Right renal cortex interstitium (tissue), 3 donors: ENCODE results near the gene MRPL57. TPM values are rescaled to one million over a fixed set of nuclear protein-coding genes. Genes with fewer than 3 reads are reported as not detected.
"Not testable (repeated sequence)": the region's sequence is repeated elsewhere in the genome, so short reads cannot be mapped to it uniquely, and the experiment has no call there.

Experiments used
- DNase-seq, 3 donors: peaks; one replicate each; pipeline ENCODE4 v3.0.0-alpha.2; 2013; ENCODE audit warnings: low read depth in 3 of 3, low spot score in 2 of 3
- polyA plus RNA-seq, 3 donors: library from polyadenylated mRNA; unstranded; fragments of 120-200 nt; gene quantifications; one replicate each; pipeline ENCODE4 v1.2.1, GENCODE V29; 2013; ENCODE audit not compliant: insufficient read length in 3 of 3

The MRPL57 gene
- polyA plus RNA-seq, 3 donors: 20.6 to 25.4 (median 24.0) TPM

DNA sequence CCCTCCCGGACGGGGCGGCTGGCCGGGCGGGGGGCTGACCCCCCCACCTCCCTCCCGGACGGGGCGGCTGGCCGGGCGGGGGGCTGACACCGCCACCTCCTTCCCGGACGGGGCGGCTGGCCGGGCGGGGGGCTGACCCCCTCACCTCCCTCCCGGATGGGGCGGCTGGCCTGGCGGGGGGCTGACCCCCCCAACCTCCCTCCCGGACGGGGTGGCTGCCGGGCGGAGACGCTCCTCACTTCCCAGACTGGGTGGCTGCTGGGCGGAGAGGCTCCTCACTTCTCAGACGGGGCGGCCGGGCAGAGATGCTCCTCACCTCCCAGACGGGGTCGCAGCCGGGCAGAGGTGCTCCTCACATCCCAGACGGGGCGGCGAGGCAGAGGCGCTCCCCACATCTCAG is 10.0 kb downstream of the MRPL57 start:
- not testable (repeated sequence) for DNase-seq

DNA sequence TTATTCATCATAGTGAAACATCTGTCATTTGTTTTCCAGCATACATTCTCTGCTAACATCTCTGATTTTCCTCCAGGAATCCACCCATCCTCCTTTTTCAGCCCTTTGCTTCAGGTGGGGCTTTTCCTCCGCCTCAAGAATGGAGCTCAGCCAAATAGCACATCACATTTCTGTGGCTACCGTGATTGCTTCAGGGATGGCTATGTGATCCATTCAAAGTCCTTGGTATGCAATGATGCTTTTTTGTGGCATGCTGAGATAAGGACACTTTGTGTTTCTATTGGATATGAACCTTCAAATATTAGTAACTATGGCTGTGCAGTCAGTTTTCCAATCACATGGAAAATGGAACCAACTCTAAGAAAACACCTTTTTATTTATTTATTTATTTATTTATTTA is 18.3 kb downstream of the MRPL57 start:
- DNase-seq: not testable (repeated sequence)

DNA sequence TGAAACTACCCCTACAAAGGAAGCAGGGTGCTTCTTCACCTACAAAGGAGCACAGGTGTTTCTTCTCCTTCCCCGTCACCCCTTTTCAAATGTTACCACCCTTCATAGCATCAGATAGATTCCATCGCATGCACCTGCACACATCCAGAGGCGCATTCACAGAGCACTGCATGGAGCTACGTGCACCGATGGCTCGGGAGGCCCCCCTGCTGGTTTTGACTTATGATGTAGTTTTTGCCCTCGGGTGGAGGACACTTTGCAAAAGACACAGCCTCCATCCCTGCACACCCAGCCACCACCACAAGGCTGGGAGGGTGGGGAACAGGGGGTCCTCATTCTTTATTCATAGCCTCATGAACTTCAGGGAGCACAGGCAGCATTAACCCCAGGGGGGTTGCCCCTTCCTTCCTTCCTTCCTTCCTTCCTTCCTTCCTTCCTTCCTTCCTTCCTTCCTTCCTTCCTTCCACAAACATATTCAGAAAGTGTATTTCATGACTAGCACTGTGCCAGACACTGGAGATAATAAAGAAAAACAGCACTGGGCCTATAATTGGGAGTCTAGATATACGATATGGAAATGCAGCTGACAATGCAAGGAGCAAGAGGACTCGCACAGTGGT is 21.3 kb downstream of the MRPL57 start:
- not testable (repeated sequence) for DNase-seq

DNA sequence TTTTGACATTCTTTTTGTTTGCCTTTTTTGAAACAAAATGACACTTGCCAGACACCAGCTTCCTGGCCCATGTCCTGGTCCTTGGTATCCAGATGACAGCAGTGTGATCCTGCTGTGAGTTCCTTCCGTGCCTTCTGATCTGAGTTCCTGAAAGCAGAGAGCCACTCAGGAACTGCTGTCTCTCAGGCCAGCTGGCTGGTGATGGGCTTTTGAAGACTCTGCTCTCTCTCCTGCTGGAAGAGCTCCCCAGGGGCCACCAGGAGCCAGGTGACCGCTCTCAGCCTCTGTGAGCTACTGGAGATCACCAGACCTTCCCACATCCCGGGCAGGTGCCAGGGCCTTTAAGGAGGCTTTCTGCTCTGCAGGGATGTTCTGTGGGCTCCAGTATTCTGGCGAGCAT is 21.9 kb downstream of the MRPL57 start:
- DNase-seq: not testable (repeated sequence)

DNA sequence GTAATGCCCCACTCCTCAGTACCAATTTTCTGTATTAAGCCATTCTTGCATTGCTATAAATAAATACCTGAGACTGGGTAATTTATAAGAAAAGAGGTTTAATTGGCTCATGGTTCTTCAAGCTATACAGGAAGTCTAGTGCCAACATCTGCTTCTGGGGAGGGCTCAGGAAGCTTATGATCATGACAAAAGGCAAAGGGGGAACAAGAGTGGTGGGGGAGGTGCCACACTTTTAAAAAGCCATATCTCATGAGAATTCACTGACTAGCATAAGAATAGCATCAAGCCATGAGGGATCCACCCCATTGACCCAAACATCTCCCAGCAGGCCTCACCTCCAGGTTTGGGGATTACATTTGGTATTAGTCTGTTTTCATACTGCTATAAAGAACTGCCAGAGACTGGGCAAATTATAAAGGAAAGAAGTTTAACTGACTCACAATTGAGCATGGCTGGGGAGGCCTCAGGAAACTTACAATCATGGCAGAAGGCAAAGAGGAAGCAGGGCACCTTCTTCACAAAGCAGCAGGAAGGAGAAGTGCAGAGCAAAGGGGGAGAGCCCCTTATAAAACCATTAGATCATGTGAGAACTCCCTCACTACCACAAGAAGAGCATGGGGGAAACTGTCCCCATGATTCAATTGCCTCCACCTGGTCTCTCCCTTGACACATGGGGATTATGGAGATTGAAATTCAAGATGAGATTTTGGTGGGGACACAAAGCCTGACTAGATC is 25.2 kb downstream of the MRPL57 start:
- not testable (repeated sequence) for DNase-seq

DNA sequence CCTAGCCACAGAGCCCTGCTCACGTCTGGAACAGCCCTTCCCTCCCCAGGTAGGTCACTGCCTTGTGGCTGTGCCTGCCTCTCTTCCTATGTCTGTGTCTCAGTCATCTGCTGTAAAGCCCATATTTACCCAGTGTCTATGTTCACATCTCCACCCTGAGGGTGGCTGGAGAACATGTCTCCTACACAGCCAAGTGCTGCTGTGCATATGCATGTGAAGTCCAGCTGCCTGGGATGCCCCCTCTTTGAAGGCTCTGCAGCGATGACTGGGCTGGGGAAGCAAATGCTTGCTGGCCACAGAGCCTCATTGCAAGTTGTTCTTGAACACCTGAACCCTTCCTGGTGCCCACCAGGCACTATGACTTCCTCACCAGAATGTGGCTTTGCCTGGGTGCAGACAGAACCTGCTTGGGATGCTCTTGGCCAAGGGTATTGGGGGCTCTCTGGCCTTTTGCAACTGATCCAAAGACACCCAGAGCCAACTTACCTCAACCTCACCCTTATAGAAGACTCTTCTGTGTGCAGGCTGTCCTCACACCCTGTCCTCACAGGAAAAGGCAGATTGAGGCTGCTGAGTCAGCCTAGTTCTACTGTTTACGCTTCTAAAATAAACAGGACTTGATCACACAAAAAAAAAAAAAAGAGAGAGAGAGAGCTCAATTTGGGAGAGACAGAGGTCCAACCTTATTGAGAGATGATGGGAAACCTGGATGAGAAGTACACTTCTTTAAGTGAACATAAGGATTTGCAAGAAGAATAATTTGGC is 26.5 kb downstream of the MRPL57 start:
- no peak for DNase-seq

DNA sequence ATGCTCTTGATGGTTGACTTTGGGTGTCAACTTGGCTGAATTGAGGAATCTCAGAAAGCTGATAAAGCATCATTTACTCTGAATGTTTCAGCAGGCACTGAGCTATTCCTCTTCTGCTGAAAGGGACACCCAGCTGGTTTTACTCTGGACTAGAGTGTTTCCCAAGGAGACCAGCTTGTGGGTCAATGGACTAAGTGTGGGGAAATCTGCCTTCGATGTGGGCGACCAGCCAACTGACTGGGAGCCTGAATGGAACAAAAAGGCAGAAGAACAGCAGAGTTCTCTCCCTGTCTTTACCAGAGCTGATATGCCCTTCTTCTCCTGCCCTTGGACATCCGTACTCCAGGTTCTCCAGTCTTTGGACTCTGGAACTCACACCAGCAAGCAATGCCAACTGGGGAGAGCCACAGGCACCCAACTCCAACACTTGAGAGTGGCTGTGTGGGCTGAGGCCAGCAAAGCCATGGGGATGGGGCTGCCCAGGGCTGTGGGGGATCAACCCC is 32.2 kb downstream of the MRPL57 start:
- no peak for DNase-seq

DNA sequence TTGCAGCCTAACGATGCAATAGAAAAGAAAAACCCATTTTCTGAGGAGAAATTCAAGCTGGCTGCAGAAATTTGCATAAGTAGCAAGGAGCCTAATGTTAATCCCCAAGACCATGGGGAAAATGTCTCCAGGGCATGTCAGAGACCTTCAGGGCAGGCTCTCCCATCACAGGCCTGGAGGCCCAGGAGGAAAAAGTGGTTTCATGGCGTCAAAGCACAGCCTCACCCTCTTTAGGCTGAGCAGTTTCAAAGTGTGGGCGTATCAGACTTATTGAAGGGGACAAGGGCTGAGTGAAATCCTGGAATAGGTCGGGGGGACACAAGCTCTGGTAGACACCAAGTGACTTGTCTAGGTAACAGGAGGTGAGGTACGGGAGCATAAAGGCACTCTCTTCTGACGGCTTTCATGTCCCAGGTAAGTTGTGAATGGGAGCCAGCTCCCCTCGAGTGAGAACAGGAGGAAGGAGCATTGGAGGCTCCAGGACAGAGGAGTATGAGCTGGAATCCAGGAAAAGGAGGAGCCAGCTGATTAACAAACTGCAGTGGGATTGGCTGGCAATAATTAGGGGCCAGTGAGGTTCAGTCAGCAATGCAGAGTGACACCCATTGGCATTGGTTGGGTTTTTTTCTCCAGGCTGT is 35.8 kb downstream of the MRPL57 start:
- no peak for DNase-seq

DNA sequence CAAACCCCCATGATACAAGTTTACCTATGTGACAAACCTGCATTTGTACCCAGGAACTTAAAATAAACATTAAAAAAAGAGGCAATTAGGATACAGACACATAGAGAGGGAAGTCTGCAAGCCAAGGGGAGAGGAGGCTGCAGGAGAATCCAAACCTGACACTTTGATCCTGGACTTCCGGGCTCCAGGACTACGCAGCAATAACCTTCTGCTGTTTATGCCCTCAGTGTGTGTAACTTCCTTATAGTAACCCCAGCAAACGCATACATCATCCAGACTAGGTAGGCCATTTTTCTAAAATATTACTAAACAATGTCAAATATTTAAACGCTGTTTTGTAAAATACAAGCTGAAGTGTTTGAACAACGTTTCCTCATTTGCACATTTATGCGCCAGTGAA is 39.0 kb downstream of the MRPL57 start:
- DNase-seq: not testable (repeated sequence)

DNA sequence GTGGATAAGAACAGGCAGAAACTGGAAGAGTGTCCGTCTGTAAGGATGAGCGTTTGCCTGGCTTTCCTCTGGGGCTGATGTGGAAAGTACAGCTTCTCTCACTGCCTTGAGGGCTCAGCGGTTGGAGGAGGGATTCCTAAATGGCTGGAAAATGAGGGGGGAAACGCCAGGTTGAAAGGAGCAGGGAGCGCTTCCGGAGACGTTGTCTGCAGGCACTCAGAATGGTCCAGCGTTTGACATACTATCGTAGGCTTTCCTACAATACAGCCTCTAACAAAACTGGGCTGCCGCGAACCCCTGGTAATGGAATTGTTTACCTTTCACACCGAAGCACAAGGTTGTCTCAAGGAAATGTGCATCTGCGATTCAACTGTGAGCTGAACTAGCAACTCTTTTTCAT is 39.9 kb downstream of the MRPL57 start:
- no peak for DNase-seq

DNA sequence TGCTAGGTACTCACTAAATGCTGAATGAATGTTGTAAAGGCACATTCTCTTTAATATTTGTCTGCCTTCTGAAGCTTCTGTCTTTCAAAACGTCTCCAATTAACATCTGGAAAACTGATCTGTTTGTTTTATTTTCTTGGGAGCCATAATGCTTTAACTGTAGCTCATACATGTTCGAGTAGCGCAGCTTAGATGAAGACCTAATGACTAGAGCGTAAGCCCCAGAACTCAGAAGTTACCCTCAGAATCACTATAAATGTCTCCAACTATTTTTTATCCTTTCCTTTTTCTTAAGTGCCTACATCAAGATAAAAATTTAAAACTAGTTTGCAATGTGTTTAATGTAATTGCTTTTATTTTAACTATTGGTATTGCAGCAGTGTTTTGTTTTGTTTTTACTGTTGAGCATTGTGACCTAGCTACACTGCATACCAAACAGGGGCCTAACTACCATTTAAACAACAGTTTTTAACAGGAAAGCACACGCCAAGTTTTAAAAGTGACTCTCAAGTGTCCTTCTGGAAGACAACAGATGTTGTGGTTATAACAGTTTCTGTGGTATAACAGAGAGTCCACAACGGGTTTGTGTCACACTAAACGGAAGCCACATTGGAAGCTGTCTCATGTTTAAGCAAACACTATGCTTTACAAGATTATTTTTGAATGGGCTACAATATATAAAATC is 42.0 kb downstream of the MRPL57 start:
- DNase-seq: no peak

DNA sequence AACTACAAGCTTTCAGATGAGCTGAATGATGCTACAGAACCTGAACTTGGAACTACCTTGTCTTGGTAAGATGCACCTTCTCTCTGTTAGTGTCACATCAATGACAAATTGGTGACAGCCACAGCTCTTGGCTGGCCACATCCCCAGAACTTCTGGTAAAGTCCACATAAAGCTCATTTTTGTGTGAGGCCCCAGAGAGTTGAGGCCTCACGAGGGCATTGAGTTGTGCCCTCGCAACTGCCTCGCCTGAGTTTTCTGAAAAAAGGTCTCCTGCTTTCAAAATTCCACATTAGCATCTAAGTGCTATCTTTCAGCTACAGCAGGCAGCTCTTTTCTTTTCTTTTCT is 42.6 kb downstream of the MRPL57 start:
- no peak for DNase-seq

DNA sequence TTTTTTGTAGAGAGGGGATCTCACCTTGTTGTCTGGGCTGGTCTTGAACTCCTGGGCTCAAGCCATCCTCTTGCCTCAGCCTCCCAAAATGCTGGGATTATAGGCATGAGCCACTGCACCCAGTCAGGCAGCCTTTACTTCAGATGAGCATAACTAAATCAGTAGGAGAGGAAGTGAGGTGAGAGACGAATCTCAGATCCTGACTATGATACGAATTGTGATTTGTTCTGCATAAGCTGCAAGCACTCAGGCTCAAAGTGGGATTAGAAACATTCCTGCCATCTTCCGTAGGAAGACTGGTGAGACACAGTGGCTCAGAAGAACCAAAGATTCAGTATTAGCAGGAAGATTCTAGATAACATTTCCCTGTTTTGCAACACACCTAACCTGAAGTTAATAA is 43.3 kb downstream of the MRPL57 start:
- DNase-seq: not testable (repeated sequence)

DNA sequence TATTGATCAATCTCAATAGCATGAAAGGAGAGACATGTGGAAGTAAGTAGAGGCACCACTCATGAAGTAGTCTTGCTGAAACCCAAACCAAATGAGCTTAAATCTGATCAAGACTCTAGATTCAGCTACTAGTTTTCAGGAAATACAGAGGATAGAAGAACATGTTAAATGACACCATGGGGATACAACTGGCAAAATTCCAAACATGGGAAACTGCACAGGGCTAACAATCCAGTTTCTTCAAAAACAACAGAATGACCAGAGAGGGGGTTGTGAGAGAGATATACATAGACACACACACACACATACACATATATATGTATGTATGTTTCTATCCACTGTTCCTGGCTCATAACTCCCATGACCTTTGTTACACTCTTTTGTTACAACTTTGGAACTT is 44.8 kb downstream of the MRPL57 start:
- no peak for DNase-seq

DNA sequence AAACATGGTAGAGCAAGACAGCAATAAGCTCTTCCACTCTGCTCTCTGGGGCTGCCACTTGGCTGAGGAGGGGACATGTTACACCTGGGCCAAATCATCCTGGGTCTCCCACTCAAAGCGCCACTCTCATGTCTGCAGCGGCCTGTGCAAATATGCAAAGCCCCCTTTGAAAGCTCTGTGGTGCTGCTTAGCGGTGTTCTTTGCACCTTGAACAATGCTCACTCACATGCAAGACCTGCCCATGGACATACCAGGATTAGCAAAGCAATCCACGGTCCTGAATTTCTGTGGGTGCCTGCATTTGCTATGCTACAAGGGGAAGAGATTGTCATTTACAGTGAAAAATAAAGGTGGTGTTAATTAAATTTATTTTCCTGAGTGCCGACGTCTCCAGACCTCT is 48.6 kb downstream of the MRPL57 start:
- DNase-seq: no peak

DNA sequence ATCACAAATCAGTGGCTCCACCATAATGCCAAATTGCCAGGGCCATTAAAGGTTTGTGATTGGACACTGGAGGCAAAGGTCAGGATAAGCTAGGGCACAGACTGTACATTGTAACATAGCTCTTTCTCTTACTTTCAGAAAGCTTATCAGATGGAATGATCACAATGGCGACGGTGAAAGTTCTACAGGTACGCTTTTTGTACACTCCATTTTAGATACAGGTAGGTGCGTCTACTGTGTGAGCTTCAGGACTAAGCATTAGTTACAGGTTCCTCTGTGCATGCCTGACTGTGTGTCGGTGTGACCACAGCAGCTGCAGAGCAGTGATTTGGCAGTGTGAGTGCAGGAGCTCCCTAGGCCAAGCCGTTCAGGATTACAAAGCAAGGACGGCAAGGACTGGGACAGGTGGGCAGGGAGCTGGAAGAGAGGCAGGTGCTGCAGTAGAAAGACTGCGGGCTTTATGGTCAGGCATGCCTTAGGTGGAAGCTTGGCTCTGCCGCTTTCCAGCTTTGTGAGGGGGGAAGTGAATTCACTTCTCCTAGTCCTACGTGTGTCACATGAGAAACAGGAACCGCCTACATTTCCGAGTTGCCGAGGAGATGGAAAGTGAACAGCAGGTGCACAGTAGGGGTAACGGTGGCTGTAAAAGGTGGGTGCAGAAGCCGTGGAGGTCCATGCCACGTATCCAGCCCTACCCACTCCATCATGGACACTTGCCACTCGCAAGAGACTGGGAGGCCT is 49.6 kb downstream of the MRPL57 start:
- DNase-seq: no peak

DNA sequence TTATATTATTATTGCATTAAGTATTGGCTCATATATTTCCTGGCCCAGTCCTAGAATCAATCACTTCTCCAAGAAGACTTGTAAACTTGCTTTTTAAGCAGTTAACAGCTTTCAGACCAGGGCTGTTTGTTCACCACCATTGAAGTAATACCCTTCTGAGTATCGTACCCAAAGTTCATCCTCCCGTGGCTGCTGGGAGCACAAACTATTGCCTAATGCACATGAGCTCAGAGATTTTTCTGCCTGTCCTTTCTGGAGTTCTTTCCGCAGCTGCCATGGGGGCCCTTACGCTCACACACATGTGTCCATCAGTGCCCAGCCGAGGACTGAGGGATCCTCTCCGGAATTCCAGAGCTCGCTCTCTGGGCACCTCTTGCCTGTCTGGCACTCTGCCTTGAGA is 51.5 kb downstream of the MRPL57 start:
- no peak for DNase-seq
